Activated CD4-positive, alpha-beta T cell treated with anti-CD3 and anti-CD28 coated beads, Interleukin-2, Interleukin-4, amounts not matched to agents 100 ng/mL and 50 ng/mL, durations not matched to agents 16 hours and 8 hours (primary cell): ENCODE data around the gene SRSF10.
"Not testable (repeated sequence)": the region's sequence is repeated elsewhere in the genome, so short reads cannot be mapped to it uniquely, and the experiment has no call there.

ENCODE experiments used
- DNase-seq: peaks from one replicate; pipeline ENCODE4 v3.0.0-alpha.2; 2020; ENCODE audit warnings: low spot score

The SRSF10 gene

DNA sequence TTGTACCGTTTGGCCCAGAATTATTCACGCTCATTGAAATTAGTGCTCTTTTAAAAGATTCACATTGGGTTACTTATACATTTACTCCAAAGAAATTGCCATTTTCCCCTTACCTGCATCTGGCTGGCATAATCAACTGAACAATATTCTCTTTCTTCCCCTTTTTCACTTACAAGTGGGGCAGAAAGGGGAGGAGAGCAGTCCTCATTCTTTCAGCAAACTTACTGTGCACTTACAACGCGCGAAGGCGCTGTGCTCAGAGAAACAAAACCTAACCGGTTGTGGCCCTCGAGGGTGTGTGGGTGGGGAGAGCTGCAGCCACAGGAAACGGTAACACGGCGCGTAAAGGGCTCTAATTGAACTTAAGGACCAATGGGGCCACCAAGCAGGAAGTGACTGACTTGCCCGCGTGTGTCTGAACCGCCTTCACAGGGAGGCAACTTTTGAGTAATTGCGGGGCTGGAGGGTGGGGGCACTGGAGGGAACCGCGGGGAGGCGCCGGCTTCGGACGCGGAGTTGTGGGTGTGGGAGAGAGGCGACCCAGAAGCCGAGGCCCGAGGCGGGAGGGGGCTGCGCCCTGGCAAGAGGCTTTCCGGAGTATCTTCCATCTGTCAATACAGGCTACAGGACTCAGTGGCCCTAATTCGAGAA is 21.2 kb downstream of the SRSF10 start:
- peak; percentile 97 for DNase-seq

DNA sequence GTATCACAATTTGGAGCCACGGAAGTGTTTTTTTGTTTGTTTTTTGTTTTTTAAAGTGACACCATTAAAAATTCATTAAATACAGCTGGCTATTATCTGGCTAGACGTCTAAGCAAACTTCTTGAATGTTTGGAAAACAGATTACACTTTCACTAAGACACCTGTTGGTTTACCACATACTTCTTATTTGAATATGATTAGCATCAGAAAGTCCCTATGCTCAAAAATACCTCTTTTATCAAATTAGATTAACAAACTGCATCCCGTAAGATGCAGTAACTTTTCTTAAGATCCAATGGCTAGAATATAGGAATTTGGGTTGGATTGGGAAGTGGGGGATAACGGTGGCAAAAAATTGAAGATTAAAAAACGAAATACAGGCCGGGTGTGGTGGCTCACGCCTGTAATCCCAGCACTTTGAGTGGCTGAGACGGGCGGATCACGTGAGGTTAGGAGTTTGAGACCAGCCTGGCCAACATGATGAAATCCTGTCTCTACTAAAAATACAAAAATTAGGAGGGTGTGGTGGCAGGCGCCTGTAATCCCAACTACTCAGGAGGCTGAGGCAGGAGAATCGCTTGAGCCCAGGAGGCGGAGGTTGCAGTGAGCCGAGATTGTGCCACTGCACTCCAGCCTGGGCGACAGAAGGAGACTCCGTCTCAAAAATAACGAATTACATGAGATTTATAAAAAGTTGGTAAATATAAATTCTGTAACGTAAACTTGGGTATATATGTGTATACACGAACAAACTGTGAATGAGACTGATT is 21.9 kb downstream of the SRSF10 start:
- not testable (repeated sequence) for DNase-seq

DNA sequence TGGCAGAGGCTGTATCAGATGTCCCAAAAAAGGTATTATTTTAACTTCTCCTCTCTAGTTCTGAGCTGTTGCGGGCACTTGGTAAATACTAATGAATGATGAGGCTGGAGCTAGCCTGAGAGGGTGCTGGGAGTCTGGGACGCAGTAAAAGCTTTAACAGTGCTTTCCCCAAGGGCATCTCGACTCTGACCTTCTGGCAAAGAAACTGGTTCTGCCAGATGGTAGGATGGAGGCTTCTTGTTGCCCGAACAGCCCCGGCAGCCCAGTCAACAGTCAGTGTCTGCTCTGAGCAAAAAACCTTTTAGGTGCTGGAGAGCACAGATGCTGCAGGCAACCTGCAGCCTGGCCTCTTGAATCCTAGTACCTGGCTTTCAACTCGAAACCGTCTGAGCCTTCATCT is 23.0 kb downstream of the SRSF10 start:
- no peak for DNase-seq

DNA sequence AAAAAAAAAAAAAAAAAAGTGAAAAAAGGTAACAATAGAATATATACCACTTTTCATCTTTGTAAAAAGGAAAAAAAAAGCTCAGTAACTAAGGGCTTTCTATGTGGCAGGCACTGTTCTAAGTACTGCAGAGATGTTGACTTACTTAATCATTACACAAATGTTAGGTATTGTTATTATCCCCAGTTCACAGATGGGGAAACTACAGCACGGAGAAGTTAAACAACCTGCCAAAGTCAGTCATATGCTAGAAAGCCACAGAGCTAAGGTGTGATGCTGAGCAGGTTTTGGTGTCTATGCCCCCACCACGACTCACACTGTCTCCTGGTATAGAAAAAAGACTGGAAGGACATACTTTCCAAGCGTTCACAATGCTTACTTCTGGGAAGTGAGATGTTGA is 27.1 kb downstream of the SRSF10 start:
- DNase-seq: no peak

GRCh38 chr1:23947366-23947765 is 32.8 kb downstream of the SRSF10 start:
- no peak for DNase-seq

- DNase-seq: no peak
Measured at GRCh38 chr1:23936481-23937176, 43.5 kb downstream of the SRSF10 start.

- DNase-seq: no peak
Measured at GRCh38 chr1:23931491-23931880, 48.6 kb downstream of the SRSF10 start.

DNA sequence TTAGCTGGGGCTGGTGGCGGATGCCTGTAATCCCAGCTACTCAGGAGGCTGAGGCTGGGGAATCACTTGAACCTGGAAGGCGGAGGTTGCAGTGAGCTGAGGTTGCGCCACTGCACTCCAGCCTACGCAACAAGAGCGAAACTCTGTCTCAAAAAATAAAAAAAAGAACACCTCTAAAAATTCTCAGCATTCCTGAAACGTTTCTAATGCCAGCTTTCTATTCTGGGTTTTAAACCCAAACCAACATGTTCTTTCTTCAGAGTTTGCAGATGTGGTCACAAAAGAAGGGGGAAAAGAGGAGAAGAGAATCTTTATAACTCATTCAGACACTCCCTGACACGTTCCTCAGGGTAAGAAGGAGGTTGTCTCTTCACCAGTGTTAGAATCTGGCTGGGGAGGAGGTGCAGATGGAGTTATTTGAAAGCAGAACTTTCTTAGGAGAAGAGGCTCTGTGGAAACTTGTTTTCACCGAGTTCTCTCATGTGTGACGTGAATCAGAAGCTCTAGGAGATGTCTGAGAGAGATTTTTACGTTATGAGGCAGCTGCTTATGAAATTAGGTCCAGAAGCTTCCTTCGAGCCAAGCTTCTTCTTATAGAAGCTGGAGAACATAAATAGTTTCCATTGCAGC is 49.2 kb downstream of the SRSF10 start:
- DNase-seq: no peak

DNA sequence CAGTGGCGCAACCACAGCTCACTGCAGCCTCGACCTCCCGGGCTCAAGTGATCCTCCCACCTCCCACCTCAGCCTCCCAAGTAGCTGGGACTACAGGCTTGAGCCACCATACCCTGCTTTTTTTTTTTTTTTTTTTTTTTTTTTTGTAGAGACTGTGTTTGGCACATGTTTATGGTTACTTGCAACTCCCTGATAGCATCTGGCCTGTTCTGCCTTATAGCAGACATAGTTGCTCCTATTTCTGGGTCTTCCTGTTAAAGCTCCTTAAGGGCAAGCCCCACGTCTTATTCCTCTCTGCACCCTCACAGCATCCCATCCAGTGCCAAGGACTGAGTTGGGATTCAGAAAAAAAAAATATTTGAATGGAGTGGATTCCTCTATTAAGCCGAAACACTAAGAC is 49.9 kb downstream of the SRSF10 start:
- DNase-seq: no peak

- DNase-seq: no peak
Measured at GRCh38 chr1:23928789-23929188, 51.3 kb downstream of the SRSF10 start.

DNA sequence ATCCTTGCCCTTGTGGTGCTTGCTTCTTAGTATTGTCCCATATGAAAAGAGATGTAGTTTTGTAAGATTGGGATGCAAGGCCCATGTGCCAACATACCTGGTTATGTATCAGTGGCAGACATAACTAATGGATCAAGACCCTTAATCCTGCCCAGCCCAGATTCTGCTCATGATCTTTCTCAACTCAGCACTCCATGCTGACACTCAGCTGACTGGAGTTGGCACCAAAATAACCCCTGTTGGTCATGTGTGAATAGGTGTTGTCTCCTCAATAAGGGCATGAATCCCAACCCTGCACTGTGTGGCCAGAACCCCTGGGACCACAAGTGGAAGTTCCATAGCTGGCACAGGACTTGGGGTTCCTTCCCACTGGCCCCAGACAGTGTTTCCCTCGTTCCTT is 53.0 kb downstream of the SRSF10 start:
- DNase-seq: no peak

DNA sequence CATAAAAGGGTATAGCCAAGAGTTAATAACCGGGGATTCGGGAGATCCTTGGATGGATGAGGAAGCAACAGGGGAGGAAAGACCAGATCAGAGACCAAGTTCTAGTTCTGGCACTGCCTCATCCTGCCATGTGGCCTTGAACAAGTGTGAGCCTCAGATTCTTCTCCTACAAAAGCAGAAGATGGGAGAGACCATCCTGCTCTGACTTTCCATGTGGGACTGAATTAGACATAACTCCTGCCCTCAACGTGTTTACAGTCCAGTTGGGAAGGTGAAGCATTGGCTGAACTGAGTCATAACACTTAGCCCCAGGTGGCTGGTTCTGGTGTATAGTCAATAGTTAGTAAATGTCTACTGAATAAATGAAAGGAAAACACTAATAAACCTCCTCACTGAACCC is 54.8 kb downstream of the SRSF10 start:
- DNase-seq: no peak

DNA sequence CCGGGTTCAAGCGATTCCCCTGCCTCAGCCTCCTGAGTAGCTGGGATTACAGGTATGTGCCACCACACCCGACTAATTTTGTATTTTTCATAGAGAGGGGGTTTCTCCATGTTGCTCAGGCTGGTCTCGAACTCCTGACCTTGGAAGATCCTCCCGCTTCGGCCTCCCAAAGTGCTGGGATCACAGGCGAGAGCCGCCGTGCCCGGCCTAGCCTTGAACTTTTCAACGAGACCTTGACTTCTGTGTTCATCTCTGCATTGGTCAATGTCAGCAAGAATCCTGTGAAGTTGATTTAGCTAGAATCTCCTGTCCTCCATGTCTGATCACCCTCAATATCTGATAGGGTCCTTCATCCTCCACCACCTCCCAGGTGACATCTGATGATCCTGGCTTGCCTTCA is 55.5 kb downstream of the SRSF10 start:
- no peak for DNase-seq

DNA sequence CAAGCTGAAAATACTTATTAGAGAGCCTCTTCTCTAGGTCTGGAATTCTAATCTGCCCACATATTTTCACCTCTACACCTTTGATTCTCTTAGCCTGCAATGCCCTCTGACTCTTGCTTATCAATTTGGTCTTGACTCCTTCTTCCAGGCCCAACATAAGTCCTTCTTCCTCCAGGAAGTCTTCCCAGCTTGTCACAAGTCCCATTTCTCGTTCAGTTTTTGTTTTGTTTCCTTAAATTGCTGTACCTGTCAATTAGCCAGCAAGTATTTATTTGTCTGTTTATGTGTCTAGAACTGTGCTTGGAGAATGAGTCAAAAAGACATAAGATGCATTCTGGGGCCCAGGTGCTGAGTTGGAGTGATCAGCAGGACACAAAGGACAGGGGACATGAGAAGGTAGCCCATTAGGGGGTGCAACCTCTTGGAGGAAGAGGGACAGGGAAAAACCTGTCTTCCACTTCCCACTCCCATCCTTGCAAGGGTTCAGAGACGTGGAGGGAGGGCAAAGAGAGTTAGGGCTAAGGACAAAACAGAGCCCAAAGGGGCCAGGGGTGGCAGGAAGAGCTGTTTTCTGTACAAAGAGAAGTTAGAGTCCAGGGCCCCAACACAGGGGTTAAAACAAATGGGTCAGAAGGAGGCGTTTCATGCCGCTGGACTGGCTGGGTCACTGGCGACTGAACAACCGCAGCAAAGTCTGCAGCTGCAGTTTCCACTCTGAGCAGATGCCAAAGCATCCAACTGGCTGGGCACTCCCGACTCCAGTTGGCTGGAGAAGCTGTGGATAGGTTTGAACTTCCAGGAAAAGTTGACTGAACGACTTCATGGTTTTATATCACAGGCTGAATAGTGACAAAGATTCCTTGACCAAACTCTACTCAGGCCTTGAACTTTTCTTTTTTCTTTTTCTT is 56.3 kb downstream of the SRSF10 start:
- no peak for DNase-seq

- DNase-seq: no peak
Measured at GRCh38 chr1:23922321-23922943, 57.7 kb downstream of the SRSF10 start.

GRCh38 chr1:23916209-23917131 is 63.7 kb downstream of the SRSF10 start:
- DNase-seq: peak; percentile 58

- DNase-seq: no peak
Measured at GRCh38 chr1:23915466-23915865, 64.7 kb downstream of the SRSF10 start.

GRCh38 chr1:23914921-23915320 is 65.2 kb downstream of the SRSF10 start:
- no peak for DNase-seq
